HG03571 (cell line): ENCODE data around the gene ARHGAP19.
A peak's percentile ranks its signal among the peaks of the same experiment; 100 is the strongest.
"Not testable (repeated sequence)": the region's sequence is repeated elsewhere in the genome, so short reads cannot be mapped to it uniquely, and the experiment has no call there.

Source experiments
- ATAC-seq: cut with Tn5 transposase; IDR thresholded peaks from one replicate; pipeline ENCODE4 v1.9.1; 2021; ENCODE audit not compliant: unreplicated experiment

ARHGAP19 gene

GRCh38 chr10:97321032-97321803 lies 28.8 kb upstream of the ARHGAP19 start:
- ATAC-seq = no peak

- ATAC-seq = no peak
Measured at GRCh38 chr10:97320480-97321031, 28.1 kb upstream of the ARHGAP19 start.

- peak; percentile 31 for ATAC-seq
Measured at GRCh38 chr10:97319671-97320479, 27.4 kb upstream of the ARHGAP19 start.

GRCh38 chr10:97318772-97319651 lies 26.6 kb upstream of the ARHGAP19 start, which contains the start of gene FRAT1:
Gene FRAT1 (plus strand): TSS chr10:97319271. CDS start chr10:97319454, 183 bp downstream.
- peak; percentile 59 for ATAC-seq

- no peak for ATAC-seq
Measured at GRCh38 chr10:97314671-97315070, 22.2 kb upstream of the ARHGAP19 start.

GRCh38 chr10:97312897-97313296 lies 20.5 kb upstream of the ARHGAP19 start:
- no peak for ATAC-seq

- ATAC-seq = no peak
Measured at GRCh38 chr10:97311111-97311626, 18.7 kb upstream of the ARHGAP19 start.

- no peak for ATAC-seq
Measured at GRCh38 chr10:97307866-97308780, 15.7 kb upstream of the ARHGAP19 start.

GRCh38 chr10:97307441-97307840 lies 15.0 kb upstream of the ARHGAP19 start:
- no peak for ATAC-seq

- ATAC-seq = no peak
Measured at GRCh38 chr10:97302088-97302791, 9.8 kb upstream of the ARHGAP19 start.

- no peak for ATAC-seq
Measured at GRCh38 chr10:97300980-97301379, 8.5 kb upstream of the ARHGAP19 start.

- ATAC-seq = no peak
Measured at GRCh38 chr10:97298223-97298571, 5.8 kb upstream of the ARHGAP19 start.

GRCh38 chr10:97297556-97298222 lies 5.3 kb upstream of the ARHGAP19 start:
- ATAC-seq = no peak

- no peak for ATAC-seq
Measured at GRCh38 chr10:97292862-97293198, 393 bp upstream of the ARHGAP19 start.

- ATAC-seq = no peak
Measured at GRCh38 chr10:97291357-97292096, 910 bp downstream of the ARHGAP19 start.

- not testable (repeated sequence) for ATAC-seq
Measured at GRCh38 chr10:97290576-97291356, 1.7 kb downstream of the ARHGAP19 start.

GRCh38 chr10:97290076-97290475 lies 2.4 kb downstream of the ARHGAP19 start:
- ATAC-seq = not testable (repeated sequence)
